HG03159 (cell line): ENCODE measurements around the gene ADK.
"Not testable (repeated sequence)": the region's sequence is repeated elsewhere in the genome, so short reads cannot be mapped to it uniquely, and the experiment has no call there.

Experiments used
- ATAC-seq: cut with Tn5 transposase; IDR thresholded peaks from one replicate; pipeline ENCODE4 v1.9.1; 2021; ENCODE audit warnings: mild to moderate bottlenecking, moderate library complexity; ENCODE audit not compliant: unreplicated experiment

The ADK gene

DNA sequence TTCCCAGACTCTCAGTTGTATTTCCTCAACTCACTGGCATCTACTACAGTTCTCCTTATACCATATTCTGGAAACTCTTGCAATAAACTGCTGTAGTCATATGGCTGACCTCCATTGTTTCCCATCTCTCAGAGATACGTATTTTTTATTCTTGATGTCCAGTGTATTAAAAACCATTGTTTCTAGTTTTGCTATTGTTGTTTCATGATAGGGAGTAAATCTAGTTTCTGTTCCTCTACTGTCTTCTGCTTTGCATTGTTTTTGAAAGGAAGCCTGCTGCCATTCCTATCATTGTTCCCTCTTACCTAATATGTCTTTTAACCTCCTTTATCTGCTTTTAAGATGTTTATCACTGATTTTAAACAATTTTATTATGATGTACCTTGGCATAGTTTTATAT is 255.0 kb downstream of the ADK start:
- no peak for ATAC-seq

DNA sequence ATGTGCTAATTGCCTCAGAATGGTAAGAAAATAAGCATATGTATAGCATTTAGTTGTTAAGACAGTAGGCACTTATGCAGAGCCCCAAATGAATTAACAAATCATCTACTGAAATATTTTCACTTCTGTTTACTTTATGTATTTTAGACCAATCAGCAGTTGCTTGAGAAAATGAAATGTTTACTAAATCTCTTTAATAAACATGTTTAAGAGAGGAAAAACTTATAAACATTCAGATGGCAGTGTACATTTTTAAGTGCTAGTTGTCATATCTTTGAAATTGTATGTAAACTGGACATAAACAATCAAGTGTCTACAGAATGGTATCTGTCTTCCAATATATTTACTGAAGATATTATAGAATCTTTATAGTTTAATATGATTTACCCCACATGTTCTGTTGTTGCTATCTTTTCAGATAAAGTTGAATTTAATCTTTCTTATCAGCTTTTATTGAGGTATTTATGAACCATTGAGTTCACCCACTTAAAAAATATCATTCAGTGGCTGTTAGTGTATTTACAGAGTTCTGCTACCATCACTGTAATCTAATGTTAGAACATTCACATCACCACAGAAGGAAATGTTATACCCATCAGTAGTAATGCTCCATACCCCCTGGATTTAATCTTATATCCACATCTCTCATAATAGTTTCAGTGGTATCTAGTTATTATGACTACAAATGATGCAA is 264.3 kb downstream of the ADK start:
- no peak for ATAC-seq

DNA sequence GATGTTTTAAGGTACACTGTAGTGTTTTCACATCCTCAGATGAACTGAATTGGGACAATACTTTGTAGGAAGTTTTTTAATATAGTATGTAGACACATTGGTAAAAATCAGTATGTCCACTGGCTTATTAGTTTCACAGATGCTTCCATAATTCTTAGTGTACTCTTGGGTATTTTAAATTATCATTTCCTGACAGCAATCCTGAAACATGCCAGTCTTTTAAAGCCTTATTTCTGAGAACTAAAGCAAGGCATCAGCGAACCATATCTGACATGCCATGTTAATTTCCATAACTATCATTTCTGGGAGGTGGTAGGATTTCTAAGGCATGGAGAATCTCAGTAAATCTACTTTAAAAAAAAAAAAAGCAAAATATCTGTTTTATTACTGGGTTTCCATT is 266.4 kb downstream of the ADK start:
- no peak for ATAC-seq

DNA sequence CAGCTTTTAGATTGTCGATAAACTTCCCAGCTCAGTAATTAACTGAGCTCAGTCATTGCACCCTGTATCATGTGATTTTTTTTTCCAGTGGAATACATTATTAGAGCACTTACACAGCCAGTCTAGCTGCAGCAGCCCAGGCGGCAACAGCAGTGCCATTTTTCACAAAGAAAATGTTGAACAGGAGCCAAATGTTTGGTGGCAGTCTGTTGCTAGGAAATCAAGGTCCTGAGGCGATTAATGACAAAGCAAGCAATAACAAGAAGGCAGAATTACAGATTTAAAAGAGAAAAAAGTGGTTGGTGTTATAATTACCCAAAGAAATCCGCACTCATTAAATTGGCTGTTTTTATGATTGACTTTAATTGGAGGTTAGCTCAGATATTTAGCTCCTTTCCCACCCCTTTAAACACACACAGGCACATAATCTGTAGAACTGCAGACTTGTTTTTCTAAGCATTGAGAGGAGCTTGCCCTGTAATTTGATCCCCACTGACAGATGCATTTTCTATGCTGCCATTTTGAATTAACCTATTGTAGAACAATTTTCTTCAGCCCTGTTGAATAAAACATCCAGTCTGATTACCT is 267.4 kb downstream of the ADK start:
- no peak for ATAC-seq

DNA sequence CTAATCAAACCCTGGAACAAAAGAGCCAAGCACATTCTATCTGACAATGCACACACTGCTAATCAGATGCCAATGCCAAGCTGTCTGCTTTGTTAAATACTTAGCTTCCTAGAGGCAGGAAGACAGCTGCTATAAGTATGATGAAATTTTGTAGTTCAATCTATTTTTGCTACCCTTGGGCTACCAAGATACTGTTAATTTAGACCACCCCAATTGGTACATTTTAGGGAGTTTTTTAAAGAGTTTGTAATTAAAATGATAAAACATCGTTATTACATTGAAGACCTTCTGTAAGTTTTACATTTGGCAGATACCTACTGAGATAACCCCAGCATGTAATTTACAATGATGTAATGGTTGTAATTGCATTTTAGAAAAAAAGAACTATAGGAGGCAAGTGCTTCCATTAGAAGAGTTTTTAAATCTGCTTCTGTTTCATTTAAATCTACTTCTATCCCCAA is 268.5 kb downstream of the ADK start:
- ATAC-seq: no peak

DNA sequence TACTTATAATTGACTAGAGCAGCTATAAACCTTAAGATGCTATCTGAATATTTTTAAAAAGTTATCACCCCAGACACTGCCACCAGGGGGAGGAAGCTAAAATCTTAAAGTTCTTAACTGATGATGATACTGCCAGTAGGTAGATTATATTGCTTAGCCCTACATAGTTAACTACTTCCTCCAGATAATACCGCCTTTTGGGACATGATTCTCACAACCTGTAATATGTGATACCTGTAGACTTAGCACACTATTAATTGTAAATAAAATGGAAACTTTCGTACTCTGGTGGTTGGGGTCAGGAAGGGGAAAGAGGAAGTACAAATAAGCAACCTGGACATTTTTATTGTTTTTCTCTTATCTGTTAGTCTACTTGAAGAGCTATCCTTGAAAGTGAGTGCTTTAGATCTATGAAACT is 268.9 kb downstream of the ADK start:
- ATAC-seq: no peak

DNA sequence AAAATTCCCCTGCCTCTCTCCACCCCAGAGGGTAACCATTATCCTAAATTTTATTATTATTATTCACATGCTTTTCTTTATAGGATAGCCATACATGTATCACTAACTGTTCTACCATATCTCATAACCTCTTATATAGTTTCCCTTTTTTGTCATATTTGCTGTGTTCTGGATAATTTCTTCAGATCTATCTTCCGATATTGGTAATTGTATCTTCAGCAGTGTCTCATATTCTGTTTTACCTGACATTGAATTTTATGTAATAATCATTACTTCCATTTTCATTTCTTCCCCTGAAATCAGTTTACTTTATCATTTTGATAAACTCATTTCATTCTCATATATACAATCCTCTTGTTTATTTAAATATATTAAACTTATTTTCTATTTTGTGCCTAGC is 273.5 kb downstream of the ADK start:
- ATAC-seq: no peak

DNA sequence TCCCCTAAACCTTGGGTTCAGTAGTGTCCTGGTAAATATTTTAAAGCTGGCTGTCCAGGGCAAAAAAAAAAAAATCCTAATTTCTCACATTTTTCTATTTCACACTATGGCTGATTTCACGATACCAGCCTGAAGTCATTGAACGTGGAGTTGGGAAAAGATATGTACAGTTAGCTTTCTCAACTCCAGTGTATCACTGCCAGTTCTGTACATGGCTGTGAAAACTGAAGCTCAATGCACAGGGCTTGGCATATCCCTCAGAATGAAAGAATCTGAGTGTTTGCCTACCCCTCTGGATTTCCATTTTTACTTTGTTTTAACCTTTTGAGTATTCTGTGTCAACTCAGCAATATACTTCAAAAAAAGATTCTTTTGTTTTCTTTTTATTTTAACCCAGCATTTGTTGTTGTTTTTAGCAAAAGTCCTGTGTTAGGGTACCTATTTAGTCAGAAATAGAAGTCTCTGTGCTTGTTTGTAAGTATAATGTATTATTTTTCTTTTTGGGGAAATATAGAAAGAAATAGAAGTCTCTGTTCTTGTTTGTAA is 274.5 kb downstream of the ADK start:
- ATAC-seq: no peak

DNA sequence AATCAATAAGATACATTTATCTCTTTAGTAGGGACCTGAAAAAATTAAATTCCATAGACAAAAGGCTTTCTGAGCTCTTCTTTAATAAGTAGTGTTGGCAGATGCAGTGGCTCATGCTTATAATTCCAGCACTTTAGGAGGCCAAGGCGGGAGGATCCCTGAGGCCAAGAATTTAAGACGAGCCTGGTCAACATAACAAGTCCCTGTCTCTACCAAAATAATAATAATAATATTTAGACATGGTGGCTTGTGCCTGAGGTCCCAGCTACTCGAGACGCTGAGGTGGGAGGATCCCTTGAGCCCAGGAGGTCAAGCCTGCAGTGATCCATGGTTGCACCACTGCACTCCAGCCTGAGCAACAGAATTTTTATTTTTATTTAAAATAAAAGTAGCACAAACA is 280.8 kb downstream of the ADK start:
- ATAC-seq: no peak

DNA sequence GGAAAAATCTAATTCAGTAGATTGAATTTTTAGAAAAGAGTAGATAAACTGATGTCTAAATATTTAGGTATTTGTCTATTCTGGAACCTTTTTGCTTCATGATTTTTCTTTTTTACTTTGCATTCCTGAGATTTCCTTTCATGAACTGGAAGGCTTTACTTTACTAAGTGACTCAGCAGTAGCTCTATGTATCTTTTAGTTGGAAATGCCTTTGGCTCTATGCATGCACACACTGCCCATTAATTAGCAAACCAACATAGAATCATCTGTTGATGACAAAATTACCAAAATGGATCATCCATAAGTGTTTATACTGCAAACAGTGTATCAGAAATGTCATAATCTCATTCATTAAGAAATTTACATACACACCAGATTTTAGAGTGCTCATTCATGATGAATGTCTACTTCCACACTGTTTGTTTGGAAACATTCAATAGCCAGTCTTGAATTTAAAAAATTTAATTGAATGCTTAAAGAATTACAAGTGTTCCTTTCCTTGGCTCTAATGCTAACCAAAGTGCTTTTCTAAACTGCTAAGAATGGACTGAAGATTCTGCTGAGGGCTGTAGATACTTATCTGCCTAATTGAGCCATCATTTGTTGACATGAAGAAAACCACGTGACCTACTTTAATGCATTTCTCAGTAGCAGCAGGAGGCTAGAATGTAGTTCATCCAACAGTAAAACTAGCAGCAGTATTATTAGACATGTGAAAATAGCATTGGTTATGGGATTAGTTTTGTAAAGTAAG is 282.0 kb downstream of the ADK start:
- ATAC-seq: no peak

DNA sequence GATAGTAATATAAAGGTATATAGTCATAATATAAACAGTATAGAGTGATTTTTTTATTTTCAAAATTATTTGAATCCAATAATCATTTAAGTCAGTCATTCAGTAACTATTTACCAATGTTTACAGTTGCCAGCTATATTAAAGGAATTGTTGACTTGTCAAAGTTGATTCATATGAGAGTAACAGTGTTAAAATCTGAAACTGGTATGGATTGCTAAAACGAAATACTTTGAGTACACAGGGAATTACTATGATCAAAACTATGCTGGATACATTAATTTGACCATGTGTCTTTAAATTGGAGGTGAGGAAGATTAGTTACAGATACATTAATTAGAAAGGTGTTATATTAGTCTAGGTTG is 282.6 kb downstream of the ADK start:
- no peak for ATAC-seq

DNA sequence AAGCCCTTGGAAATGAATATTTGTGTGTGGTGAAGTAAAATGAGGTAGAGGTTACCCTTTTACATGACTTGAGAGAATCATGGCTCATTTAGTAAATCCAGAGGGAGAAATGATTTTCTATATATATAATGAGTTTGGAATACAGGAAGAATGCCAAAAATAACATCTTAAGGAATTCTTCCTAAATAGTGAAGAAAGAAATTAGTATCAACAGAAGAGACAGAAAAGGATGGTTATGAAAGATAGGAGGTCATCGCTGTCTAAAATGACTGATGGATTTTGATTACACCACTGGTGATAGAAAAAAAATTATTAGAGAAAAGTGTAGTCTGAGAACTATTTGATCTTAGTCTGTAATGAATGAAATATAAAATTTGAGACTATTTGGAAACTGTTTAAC is 283.0 kb downstream of the ADK start:
- no peak for ATAC-seq

DNA sequence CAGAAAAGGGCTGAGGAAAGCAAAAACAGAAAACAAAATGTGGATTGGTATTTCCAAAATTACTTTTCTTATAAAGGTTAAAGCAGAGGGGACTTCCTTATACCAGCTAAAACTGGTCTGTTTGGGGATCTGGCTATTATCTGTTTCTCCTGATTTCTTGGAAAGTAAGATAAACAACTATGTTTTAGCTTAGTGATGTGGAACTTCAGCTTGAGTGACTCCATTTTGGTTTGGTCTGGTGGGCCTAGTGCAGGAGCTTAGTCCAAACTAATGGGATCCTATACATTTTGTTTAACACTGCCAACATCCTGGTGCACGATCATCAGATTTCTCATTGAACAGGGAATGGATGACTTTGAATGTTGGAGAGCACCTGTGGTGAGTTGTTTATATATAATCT is 283.5 kb downstream of the ADK start:
- no peak for ATAC-seq

DNA sequence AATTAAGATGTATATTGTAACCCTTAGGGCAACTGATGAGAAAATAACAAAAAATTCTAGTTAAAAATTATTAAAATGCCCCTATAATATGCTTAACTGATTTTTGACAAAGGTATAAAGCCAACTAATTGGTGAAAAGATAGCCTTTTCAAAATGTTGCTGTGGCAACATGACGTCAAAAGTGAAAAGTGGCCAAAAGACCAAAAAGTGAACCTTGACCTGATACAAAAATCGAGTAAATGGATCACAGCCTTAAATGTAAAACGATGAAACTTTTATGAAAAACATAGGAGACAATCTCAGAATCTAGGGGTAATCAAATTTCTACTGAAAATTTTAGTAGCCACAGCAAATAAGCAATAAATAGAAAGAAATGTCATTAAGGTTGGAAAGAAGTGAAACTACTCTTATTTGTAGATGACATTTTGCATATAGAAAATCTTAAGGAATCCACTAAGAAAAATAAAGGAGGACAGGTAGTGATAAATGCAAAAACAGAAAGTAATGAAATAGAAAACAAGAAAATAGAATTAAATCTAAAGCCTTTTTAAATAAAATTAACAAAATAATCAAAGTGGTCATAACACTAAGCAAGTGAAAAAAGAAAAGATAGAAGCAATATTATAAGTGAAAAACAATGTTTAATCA is 285.6 kb downstream of the ADK start:
- no peak for ATAC-seq

DNA sequence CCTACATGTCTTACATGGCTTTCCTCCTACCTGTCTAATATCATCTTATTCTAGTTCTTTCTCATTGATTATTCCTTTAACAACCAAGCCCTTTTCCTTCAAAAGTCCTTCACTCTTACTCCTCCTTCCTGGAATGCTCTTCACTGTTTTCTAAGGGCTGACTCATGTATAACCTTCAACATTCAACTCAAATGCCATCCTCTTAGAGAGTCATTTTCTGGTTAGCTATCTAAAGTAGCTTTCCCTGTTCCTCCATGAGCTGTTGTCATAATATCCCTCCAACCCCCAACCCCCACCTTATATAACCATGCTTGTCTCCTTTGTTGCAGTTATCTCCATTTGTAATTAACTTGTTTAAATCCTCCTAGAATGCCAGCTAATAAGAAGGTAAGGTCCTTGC is 286.8 kb downstream of the ADK start:
- ATAC-seq: no peak

DNA sequence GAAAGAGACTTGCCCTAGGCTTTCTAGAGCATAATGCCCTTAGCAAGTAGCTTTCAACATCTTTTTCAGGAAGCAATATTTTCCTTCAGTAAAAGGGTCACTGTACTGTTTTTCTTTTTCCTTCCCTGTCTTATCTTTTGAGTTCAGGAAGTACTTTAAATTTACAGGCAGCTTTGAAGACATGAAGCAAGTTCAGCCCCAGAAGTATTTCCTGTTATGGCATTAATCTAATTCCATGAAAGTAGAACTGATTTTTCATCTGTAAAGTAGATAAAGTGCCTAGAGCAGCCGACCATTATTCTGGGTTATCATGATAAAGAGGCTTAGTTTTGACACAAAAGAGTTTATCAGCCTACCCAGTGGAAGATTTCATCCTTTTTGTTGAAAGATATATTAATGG is 288.2 kb downstream of the ADK start:
- no peak for ATAC-seq

DNA sequence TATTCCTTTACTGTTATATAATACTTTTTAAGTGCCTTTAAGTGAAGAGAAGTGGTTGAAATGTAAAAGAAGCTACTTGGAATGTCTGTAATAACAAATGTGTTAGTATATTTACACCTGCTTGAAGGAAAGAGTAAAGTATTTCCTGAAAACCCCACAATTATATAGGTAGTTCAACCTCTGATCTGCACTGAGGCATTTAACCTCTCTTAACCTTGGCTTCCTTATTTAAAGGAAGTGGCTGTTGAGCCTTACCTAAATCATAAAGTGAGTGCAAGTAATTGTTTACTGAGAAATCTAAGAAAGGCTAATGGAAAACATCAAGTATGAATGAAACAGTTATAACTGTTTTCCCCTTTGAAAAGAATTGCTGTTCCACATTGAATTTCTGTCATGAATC is 294.5 kb downstream of the ADK start:
- no peak for ATAC-seq

DNA sequence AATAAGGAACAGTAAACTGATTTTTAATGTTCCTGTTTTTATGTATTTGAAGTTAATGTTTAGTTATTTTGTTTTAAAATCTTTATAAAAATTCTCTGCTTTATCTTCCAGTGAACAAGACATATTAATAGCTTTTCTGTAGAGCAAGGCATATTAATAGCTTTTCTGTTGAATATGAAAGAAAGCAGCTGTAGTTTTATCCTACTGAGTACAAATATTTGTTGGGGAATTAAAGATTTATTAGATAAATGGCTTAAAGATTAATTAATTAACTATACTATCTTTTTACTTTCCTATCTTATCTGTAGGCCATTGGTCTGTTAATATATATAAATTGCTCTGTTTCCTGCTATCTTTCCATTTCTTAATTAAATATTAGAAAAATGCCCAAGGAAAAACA is 299.6 kb downstream of the ADK start:
- no peak for ATAC-seq

DNA sequence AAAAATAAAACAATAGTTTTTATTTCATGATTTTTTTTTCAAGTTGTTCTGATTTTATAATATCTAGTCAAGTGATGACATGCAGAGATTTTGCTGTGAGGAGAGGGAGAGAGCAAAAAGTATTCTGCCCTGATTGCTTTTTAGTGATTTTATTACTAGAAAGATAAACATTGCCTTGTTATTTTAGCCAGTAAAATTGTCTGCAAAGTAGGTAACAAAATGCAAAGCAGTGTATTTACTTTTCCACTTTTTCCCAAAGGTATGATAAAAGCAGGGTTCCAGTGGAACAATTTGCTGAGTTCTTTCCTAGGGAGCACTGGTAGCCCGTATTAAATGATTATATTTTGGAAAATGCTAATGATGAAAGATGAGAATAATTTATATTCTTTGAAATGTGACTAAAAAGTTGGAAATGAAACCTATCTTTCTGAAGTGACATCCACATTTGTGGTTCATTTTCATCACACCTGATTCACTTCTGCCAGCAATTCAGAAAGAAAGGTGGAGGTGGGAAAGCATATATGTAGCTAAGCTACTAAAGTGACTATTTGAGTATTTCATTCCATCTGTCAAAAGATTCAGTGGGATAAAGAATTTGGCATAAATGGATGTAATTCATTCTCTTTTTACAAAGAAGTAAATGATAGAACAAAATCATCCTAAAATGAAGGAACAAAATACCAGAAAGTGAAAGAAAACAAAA is 300.3 kb downstream of the ADK start:
- no peak for ATAC-seq

DNA sequence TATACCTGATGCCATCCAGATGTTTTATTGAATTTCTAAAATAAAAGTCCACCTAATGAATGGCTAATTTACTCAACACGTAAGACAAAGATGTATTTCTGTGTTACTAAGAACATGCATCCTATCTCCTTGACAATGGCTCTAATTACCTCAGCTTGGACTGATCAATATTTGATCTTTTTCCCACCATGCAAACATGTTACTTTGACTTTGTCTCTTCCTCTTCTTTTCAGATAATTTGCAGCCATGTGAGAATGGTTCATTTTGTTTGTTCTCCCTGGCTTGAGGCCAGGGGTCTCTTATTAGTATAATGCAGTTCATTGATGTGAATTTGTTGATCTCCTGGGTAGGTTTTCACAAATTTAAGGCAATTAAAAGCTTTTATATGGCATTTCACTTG is 302.1 kb downstream of the ADK start:
- ATAC-seq: no peak

DNA sequence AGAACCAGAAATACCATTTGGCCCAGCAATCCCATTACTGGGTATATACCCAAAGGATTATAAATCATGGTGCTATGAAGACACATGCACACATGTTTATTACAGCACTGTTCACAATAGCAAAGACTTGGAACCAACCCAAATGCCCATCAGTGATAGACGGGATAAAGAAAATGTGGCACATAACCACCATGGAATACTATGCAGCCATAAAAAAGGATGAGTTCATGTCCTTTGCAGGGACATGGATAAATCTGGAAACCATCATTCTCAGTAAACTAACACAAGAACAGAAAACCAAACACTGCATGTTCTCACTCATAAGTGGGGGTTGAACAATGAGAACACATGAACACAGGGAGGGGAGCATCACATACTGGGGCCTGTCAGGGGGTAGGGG is 306.5 kb downstream of the ADK start:
- not testable (repeated sequence) for ATAC-seq
